DMS 273 (cell line): Measurements from ENCODE around the gene CLIC1.

Experiments used
- DNase-seq: peaks from one replicate; lab custom pipeline; 2025; ENCODE audit not compliant: unreplicated experiment; lab: John Stamatoyannopoulos, UW

The CLIC1 gene

GRCh38 chr6:31736021-31736767, at the start of gene CLIC1:
Gene CLIC1 (minus strand): TSS chr6:31736530. CDS start chr6:31736300, 230 bp downstream.
- peak; percentile 90 for DNase-seq

GRCh38 chr6:31785475-31785874, 49.1 kb upstream of the CLIC1 start:
- DNase-seq: no peak

GRCh38 chr6:31784098-31784925, 48.0 kb upstream of the CLIC1 start:
- no peak for DNase-seq

- no peak for DNase-seq
Measured at GRCh38 chr6:31782126-31782855, 46.0 kb upstream of the CLIC1 start.

- DNase-seq: no peak
Measured at GRCh38 chr6:31781244-31782125, 45.2 kb upstream of the CLIC1 start.

- no peak for DNase-seq
Measured at GRCh38 chr6:31780507-31781243, 44.3 kb upstream of the CLIC1 start.

- no peak for DNase-seq
Measured at GRCh38 chr6:31779908-31780307, 43.6 kb upstream of the CLIC1 start.

GRCh38 chr6:31778999-31779885, 42.9 kb upstream of the CLIC1 start:
- DNase-seq: no peak

- DNase-seq: no peak
Measured at GRCh38 chr6:31778193-31778592, 41.9 kb upstream of the CLIC1 start.

- no peak for DNase-seq
Measured at GRCh38 chr6:31777667-31778050, 41.3 kb upstream of the CLIC1 start.

GRCh38 chr6:31776989-31777666, 40.8 kb upstream of the CLIC1 start, which contains the start of gene VWA7:
Gene VWA7 (minus strand): TSS chr6:31777328. CDS start chr6:31776779, 549 bp downstream.
- peak; percentile 80 for DNase-seq

GRCh38 chr6:31776485-31776988, 40.2 kb upstream of the CLIC1 start:
- DNase-seq: peak; percentile 71

- DNase-seq: no peak
Measured at GRCh38 chr6:31775633-31776484, 39.5 kb upstream of the CLIC1 start.

- DNase-seq: no peak
Measured at GRCh38 chr6:31775184-31775583, 38.9 kb upstream of the CLIC1 start.

- DNase-seq: peak; percentile 30
Measured at GRCh38 chr6:31771992-31772358, 35.6 kb upstream of the CLIC1 start.

- DNase-seq: no peak
Measured at GRCh38 chr6:31770860-31771259, 34.5 kb upstream of the CLIC1 start.

GRCh38 chr6:31769684-31770371, 33.5 kb upstream of the CLIC1 start:
- DNase-seq: peak; percentile 75
